Measurements from ENCODE around the gene PGM1.

Gene PGM1

DNA sequence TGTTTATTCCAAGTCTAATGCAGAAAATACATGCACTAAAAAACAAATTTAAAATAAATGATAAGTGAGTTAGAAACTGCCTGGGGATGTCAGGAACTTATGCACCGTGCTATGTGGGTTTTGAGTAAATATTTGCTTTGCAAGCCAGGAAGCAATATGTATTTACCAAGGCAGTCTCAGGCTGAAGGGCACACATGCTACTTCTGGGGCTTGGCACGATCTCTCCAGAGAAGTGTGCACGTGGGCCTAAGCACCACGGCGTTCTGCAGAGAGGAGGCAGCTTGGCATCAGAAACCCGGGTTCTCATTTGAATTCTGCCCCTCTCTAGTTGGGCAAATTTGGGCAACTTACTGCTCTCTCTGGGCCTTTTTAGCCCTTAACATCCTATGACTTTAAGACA, 108.0 kb downstream of the PGM1 start:
- DNase-seq (ENCODE audit: low read depth), result no peak

GRCh38 chr1:63703701-63704107, 110.5 kb downstream of the PGM1 start:
- DNase-seq (ENCODE audit: low read depth), result no peak

- no peak for DNase-seq (ENCODE audit: low read depth)
Measured at GRCh38 chr1:63704443-63704842, 111.2 kb downstream of the PGM1 start.

- no peak for DNase-seq (ENCODE audit: low read depth)
Measured at GRCh38 chr1:63705078-63705477, 111.9 kb downstream of the PGM1 start.

- DNase-seq (ENCODE audit: low read depth), result no peak
Measured at GRCh38 chr1:63709267-63709828, 116.1 kb downstream of the PGM1 start.
